CD4-positive, alpha-beta memory T cell (primary cell): Measurements from ENCODE around the gene GJE1. TPM values are rescaled to one million over a fixed set of nuclear protein-coding genes. Genes with fewer than 3 reads are reported as not detected.
A peak's percentile ranks its signal among the peaks of the same experiment; 100 is the strongest.

Experiments used
- CTCF ChIA-PET: fragments of 350-600 bp; sonication (Branson Sonifier 250); formaldehyde crosslinking; loops from one replicate; lab custom pipeline; 2021; ENCODE audit warnings: inconsistent platforms; ENCODE audit not compliant: partially characterized antibody; lab: Charles Lee
- POLR2A ChIA-PET: fragments of 350-600 bp; sonication (Branson Sonifier 250); formaldehyde crosslinking; loops from one replicate; lab custom pipeline; 2021; ENCODE audit not compliant: partially characterized antibody; lab: Charles Lee
- DNase-seq, 5 donors: peaks; one replicate each; pipeline versions ENCODE4 v3.0.0 to v3.0.0-alpha.2; 2020 to 2022; ENCODE audit warnings: mixed read lengths in 1 of 5
- H3K27ac ChIP-seq: one replicate; pipeline ENCODE4 v1.7.0; 2013; ENCODE audit warnings: low read depth, low read length
- H3K27me3 ChIP-seq: 2 replicates; pipeline ENCODE4 v1.7.0; 2013; ENCODE audit warnings: mild to moderate bottlenecking, low read length, moderate library complexity; ENCODE audit not compliant: insufficient read depth
- H3K36me3 ChIP-seq: 2 replicates; pipeline ENCODE4 v1.7.0; 2013; ENCODE audit warnings: mild to moderate bottlenecking, low read length, moderate library complexity; ENCODE audit not compliant: insufficient read depth
- H3K4me1 ChIP-seq: 2 replicates; pipeline ENCODE4 v1.7.0; 2013; ENCODE audit warnings: mild to moderate bottlenecking, low read length, moderate library complexity; ENCODE audit not compliant: insufficient read depth
- H3K4me3 ChIP-seq, 2 donors: one replicate each; pipeline ENCODE4 v1.7.0; 2013; ENCODE audit warnings: low read length in 2 of 2, mild to moderate bottlenecking in 1 of 2
- H3K9me3 ChIP-seq, 2 donors: one replicate each; pipeline ENCODE4 v1.7.0; 2013; ENCODE audit warnings: low read length in 2 of 2, control low read depth in 1 of 2; ENCODE audit not compliant: control insufficient read depth in 1 of 2
- H3K27ac Mint-ChIP-seq, 7 donors: one replicate each; pipeline ENCODE4 v1.8.0; 2020 to 2021; ENCODE audit warnings: mixed read lengths in 7 of 7, mild to moderate bottlenecking in 6 of 7, inconsistent platforms in 3 of 7, moderate library complexity in 3 of 7
- H3K27me3 Mint-ChIP-seq, 2 donors: one replicate each; pipeline ENCODE4 v1.8.0; 2020 to 2021; ENCODE audit warnings: mixed read lengths in 2 of 2
- H3K36me3 Mint-ChIP-seq, 2 donors: one replicate each; pipeline ENCODE4 v1.8.0; 2020 to 2021; ENCODE audit warnings: mixed read lengths in 2 of 2, inconsistent platforms in 1 of 2, mild to moderate bottlenecking in 1 of 2
- H3K4me1 Mint-ChIP-seq, 4 donors: one replicate each; pipeline ENCODE4 v1.8.0; 2020 to 2021; ENCODE audit warnings: mixed read lengths in 4 of 4, mild to moderate bottlenecking in 1 of 4
- H3K4me3 Mint-ChIP-seq, 8 donors: one replicate each; pipeline ENCODE4 v1.8.0; 2020 to 2021; ENCODE audit warnings: mixed read lengths in 8 of 8, mild to moderate bottlenecking in 7 of 8, moderate library complexity in 6 of 8, inconsistent platforms in 3 of 8
- H3K9me3 Mint-ChIP-seq, 8 donors: one replicate each; pipeline ENCODE4 v1.8.0; 2020 to 2021; ENCODE audit warnings: mixed read lengths in 8 of 8, mild to moderate bottlenecking in 5 of 8, inconsistent platforms in 3 of 8, moderate library complexity in 1 of 8
- intact Hi-C: fragments of 100-400 bp; cut with micrococcal nuclease; formaldehyde crosslinking; loops from one replicate; pipeline ENCODE4 v1.15.1; 2023
- polyA plus RNA-seq, 2 donors: library from polyadenylated mRNA; unstranded; fragments of 300-500 nt; fragmentation: Illumina TruSeq; gene quantifications; one replicate each; pipeline ENCODE4 v1.2.3, GENCODE V29; 2021
- total RNA-seq, 2 experiments: library from RNA; stranded (reverse); gene quantifications; one replicate each; pipeline ENCODE4 v1.2.3, GENCODE V29; 2021

The GJE1 gene
- total and polyA plus RNA-seq, 4 experiments from 2014 or later: not detected

DNA sequence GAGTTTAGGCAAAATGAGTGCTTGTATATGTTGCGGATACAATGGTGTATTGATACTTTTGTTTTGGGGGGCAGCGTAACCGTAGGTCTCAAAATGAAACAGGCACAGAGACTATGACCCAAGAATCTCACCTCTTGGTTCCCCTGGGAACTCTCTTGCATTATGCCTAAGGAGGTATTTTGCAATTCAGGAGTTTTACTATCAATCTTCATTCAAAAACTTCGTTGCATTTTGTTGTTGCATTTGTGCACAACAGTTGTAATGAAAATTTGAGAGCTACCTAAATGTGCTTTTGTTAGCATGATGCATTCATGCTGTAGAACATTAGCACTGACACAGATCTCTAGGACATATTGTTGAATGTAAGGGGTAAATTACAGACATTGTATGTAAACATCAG, 32.5 kb downstream of the GJE1 start:
- POLR2A ChIA-PET: no interaction called here
- Mint-ChIP-seq H3K27ac (peak overlapping the region in 3 of 7 donors; percentile 42 to 50 (median 43)), H3K36me3 (peaks cover 19 to 34% of the 10 kb centered on the region in 2 donors), H3K4me1 (peaks cover 25 to 40% (median 32%) of the 10 kb centered on the region in 4 donors), H3K4me3 (no peak overlapping the region), H3K27me3 (no peaks in the 10 kb centered on the region), H3K9me3 (no peaks in the 10 kb centered on the region)
- intact Hi-C loops: loop anchor here (2.0 kb wide), 1 partner anchor 14 kb away; no protein-coding TSS in a partner anchor
- peaks cover 19% of the 10 kb centered on the region for H3K36me3 ChIP-seq
- CTCF ChIA-PET: interaction anchor here (1.4 to 2.2 kb wide), 2 partner anchors 9 to 17 kb away, joined by 4 to 12 read pairs; no protein-coding TSS in a partner anchor
- H3K4me3 ChIP-seq: no peak overlapping the region
- no peaks in the 10 kb centered on the region for H3K9me3 ChIP-seq
- H3K27me3 ChIP-seq: no peaks in the 10 kb centered on the region
- no peak overlapping the region for H3K27ac ChIP-seq
- no peak for DNase-seq
- H3K4me1 ChIP-seq: peaks cover 19% of the 10 kb centered on the region

DNA sequence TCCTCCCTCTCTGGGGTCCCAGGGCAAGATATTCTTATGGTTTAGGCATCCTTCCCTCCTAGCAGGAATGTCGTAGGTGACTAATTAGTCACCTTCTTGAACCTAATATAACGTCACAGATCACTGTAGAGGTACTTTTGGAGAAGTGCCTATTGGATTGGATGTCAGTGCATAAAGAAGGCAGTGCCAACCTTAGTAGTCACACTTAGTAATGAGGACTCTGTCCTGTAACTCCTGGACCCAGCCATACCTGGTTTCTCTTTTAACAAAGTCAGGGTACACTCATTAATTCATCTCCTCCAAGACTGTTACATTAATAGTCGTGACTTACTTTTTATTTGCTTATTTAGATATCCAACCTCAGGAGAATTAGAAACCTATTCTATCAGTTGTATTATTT, 34.3 kb downstream of the GJE1 start:
- CTCF ChIA-PET: interaction anchor here (0.9 kb wide), 1 partner anchor 41 kb away, joined by 3 read pairs; no protein-coding TSS in a partner anchor
- H3K4me3 Mint-ChIP-seq: no peak overlapping the region

DNA sequence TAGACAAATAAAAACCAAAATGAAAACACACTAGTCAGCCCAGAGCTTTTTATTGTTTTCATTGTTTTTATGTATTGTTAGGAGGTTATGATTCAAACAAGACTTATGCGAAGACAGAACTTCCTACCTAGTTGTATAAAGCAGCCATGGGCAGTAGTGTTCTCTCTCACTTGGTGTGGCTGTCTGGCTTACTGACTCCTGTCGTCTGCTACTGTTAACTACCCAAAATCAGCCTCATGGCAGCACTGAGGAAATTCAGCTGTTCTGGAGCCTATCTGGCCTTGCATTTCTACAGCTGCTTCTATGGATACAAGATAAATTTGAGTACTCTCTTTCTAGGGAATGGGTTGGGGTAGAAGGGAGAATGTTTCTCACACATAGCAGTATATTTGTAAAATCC, 34.8 kb downstream of the GJE1 start:
- no peaks in the 10 kb centered on the region for H3K9me3 Mint-ChIP-seq
- H3K4me3 ChIP-seq: no peak overlapping the region
- CTCF ChIA-PET: interaction anchor here (0.9 kb wide), 1 partner anchor 41 kb away, joined by 3 read pairs; no protein-coding TSS in a partner anchor
- H3K27me3 Mint-ChIP-seq: no peaks in the 10 kb centered on the region
- H3K27ac ChIP-seq: no peak overlapping the region
- DNase-seq: no peak
- H3K27me3 ChIP-seq: no peaks in the 10 kb centered on the region
- POLR2A ChIA-PET: no interaction called here
- H3K4me1 Mint-ChIP-seq: peaks cover 15 to 25% (median 19%) of the 10 kb centered on the region in 4 donors
- no peaks in the 10 kb centered on the region for H3K9me3 ChIP-seq
- intact Hi-C loops: no loop called here
- H3K36me3 Mint-ChIP-seq: peaks cover 27 to 45% of the 10 kb centered on the region in 2 donors
- no peak overlapping the region for H3K4me3 Mint-ChIP-seq
- H3K4me1 ChIP-seq: peaks cover 9% of the 10 kb centered on the region
- peaks cover 33% of the 10 kb centered on the region for H3K36me3 ChIP-seq
- no peak overlapping the region for H3K27ac Mint-ChIP-seq

More for the DNA sequence above, 34.3 kb downstream of the GJE1 start:
- no peaks in the 10 kb centered on the region for H3K9me3 ChIP-seq
- POLR2A ChIA-PET: no interaction called here
- peak overlapping the region in 1 of 7 donors; percentile 4 for H3K27ac Mint-ChIP-seq
- intact Hi-C loops: no loop called here
- H3K27ac ChIP-seq: no peak overlapping the region
- H3K4me1 ChIP-seq: peaks cover 13% of the 10 kb centered on the region
- H3K27me3 Mint-ChIP-seq: no peaks in the 10 kb centered on the region
- H3K4me1 Mint-ChIP-seq: peaks cover 19 to 29% (median 23%) of the 10 kb centered on the region in 4 donors
- no peak overlapping the region for H3K4me3 ChIP-seq
- peaks cover 29% of the 10 kb centered on the region for H3K36me3 ChIP-seq
- peaks cover 23 to 41% of the 10 kb centered on the region in 2 donors for H3K36me3 Mint-ChIP-seq
- H3K27me3 ChIP-seq: no peaks in the 10 kb centered on the region
- H3K9me3 Mint-ChIP-seq: no peaks in the 10 kb centered on the region
- no peak for DNase-seq

DNA sequence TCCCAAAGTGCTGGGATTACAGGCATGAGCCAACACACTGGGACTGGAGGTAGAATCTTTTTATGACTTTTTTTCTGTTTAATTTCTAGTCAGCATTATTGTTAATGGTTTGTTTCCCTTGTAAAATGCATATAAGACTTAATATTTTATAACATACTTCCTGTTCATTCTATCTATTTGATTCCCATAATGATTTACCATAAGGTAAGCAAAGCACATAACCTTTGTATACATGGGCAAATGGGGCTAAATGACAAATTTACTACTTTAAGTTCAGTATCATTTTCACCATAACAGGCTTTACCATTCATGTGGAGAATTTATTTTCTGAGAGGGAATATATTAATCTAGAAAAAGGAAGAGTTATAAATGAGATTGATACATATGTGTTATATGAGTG, 38.6 kb downstream of the GJE1 start:
- Histone ChIP-seq H3K27me3 (no peaks in the 10 kb centered on the region), H3K4me3 (no peak overlapping the region), H3K27ac (no peak overlapping the region), H3K9me3 (no peaks in the 10 kb centered on the region), H3K36me3 (peaks cover 43% of the 10 kb centered on the region), H3K4me1 (no peaks in the 10 kb centered on the region)
- POLR2A ChIA-PET: no interaction called here
- H3K4me3 Mint-ChIP-seq: no peak overlapping the region
- H3K9me3 Mint-ChIP-seq: peaks cover 0 to 3% (median 0%) of the 10 kb centered on the region in 8 donors
- H3K36me3 Mint-ChIP-seq: peaks cover 63 to 70% of the 10 kb centered on the region in 2 donors
- H3K27me3 Mint-ChIP-seq: no peaks in the 10 kb centered on the region
- no peak overlapping the region for H3K27ac Mint-ChIP-seq
- intact Hi-C loops: no loop called here
- H3K4me1 Mint-ChIP-seq: peaks cover 0 to 9% (median 4%) of the 10 kb centered on the region in 4 donors
- DNase-seq: no peak
- CTCF ChIA-PET: no interaction called here

DNA sequence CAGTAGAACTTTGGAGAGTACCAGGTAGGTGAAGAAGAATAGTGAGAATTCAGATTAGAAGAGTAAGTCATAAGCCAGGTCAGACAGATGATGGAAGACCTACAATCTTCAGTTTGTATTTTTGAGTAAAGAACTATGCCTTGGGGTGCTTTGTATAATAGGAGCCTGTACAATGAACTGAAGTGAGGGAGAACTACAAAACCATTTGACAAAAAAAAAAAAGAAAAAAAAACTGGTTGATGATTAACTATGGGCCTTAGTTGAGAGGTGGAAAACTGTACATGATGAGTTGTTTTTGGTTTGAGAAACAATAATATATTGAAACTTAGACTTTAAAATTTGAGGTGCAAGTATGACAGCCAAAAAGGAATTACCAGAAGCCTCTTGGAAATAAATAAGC, 40.0 kb downstream of the GJE1 start:
- Histone ChIP-seq H3K4me1 (no peaks in the 10 kb centered on the region), H3K4me3 (no peak overlapping the region), H3K9me3 (peaks cover 0 to under 1% of the 10 kb centered on the region in 2 donors), H3K27ac (no peak overlapping the region), H3K27me3 (no peaks in the 10 kb centered on the region), H3K36me3 (peaks cover 35% of the 10 kb centered on the region)
- POLR2A ChIA-PET: no interaction called here
- Mint-ChIP-seq H3K36me3 (peaks cover 68 to 69% of the 10 kb centered on the region in 2 donors), H3K4me3 (no peak overlapping the region), H3K27me3 (no peaks in the 10 kb centered on the region), H3K9me3 (peaks cover 0 to 13% (median 8%) of the 10 kb centered on the region in 8 donors), H3K27ac (no peak overlapping the region), H3K4me1 (peaks cover 0 to 9% (median under 1%) of the 10 kb centered on the region in 4 donors)
- no peak for DNase-seq
- intact Hi-C loops: no loop called here
- CTCF ChIA-PET: interaction anchor here (1.5 kb wide), 1 partner anchor 302 kb away, joined by 3 read pairs; no protein-coding TSS in a partner anchor

DNA sequence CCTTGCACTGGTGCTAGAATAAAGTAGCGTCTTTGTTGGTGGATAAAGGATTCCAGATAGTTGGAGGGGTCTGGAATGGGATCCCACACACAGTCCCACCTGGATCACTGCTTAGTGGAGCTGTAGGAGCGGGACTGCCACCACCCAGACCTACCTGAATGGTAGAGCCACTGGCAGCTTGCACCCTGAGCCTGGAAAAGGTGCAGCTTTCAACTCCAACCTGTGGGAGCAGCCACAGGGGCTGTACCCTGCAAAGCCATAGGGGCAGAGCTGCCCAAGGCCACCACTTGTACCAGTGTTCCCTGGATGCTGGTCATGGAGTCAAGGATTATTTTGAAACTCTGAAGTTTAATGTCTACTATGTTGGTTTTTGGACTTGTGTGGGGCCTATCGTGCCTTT, 41.3 kb downstream of the GJE1 start:
- CTCF ChIA-PET: interaction anchor here (1.5 kb wide), 1 partner anchor 301 kb away, joined by 3 read pairs; no protein-coding TSS in a partner anchor

DNA sequence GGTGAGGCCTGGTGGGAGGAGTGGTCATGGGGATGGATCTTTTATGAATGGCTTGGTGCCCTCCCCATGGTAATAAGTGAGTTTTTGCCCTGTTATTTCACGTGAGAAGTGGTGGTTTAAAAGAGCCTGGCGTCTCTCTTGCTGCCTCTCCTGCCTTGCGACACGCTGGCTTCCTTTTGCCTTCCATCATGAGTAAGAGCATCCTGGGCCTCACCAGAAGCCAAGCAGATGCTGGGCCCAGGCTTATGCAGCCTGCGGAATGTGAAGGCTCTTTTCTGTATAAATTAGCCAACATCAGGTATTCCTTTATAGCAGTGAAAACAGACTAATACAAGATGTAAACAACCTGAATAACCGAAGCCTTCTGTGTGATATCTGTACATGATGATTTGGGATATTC, 42.0 kb downstream of the GJE1 start:
- no peaks in the 10 kb centered on the region for H3K27me3 Mint-ChIP-seq

More for the DNA sequence above, 41.3 kb downstream of the GJE1 start:
- Mint-ChIP-seq H3K36me3 (peaks cover 71 to 76% of the 10 kb centered on the region in 2 donors), H3K27me3 (no peaks in the 10 kb centered on the region), H3K27ac (no peak overlapping the region), H3K4me3 (no peak overlapping the region), H3K4me1 (peaks cover 0 to 9% (median under 1%) of the 10 kb centered on the region in 4 donors), H3K9me3 (peaks cover 0 to 18% (median 13%) of the 10 kb centered on the region in 8 donors)
- Histone ChIP-seq H3K27ac (no peak overlapping the region), H3K4me1 (no peaks in the 10 kb centered on the region), H3K36me3 (peaks cover 37% of the 10 kb centered on the region), H3K4me3 (no peak overlapping the region), H3K27me3 (no peaks in the 10 kb centered on the region), H3K9me3 (peaks cover 0 to 3% of the 10 kb centered on the region in 2 donors)
- DNase-seq: no peak
- POLR2A ChIA-PET: no interaction called here
- intact Hi-C loops: no loop called here

More for the DNA sequence above, 42.0 kb downstream of the GJE1 start:
- H3K36me3 ChIP-seq: peaks cover 37% of the 10 kb centered on the region
- CTCF ChIA-PET: no interaction called here
- no peaks in the 10 kb centered on the region for H3K27me3 ChIP-seq
- no peak for DNase-seq
- Mint-ChIP-seq H3K9me3 (peaks cover 0 to 18% (median 13%) of the 10 kb centered on the region in 8 donors), H3K4me1 (peaks cover 0 to 11% (median under 1%) of the 10 kb centered on the region in 4 donors), H3K27ac (no peak overlapping the region), H3K4me3 (no peak overlapping the region), H3K36me3 (peaks cover 77 to 83% of the 10 kb centered on the region in 2 donors)
- no peak overlapping the region for H3K27ac ChIP-seq
- POLR2A ChIA-PET: no interaction called here
- H3K4me3 ChIP-seq: no peak overlapping the region
- intact Hi-C loops: no loop called here
- H3K4me1 ChIP-seq: no peaks in the 10 kb centered on the region
- peaks cover 0 to 3% of the 10 kb centered on the region in 2 donors for H3K9me3 ChIP-seq
